HG03520 (cell line): Measurements from ENCODE around the gene FARS2.

Source experiments
- ATAC-seq: cut with Tn5 transposase; IDR thresholded peaks from one replicate; pipeline ENCODE4 v1.9.1; 2021; ENCODE audit warnings: mild to moderate bottlenecking, moderate library complexity; ENCODE audit not compliant: unreplicated experiment

The FARS2 gene

DNA sequence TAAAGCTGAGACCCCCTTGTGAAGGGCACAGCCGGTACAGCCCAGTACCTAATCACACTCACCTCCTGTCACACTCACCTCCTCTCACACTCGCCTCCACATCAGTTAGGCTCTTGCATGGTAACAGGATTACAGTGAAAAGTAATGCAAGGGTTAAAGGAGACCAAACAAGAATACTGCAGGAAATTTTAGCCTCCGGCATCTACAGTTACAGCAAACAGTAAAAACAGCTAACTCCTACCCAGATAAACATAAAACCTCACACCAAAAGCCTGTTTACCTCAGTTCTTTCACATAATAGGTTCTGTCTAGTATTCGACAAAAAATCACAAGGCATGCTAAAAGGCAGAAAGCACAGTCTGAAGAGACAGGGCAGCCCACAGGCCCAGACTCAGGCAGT, 55.6 kb downstream of the FARS2 start:
- no peak for ATAC-seq

DNA sequence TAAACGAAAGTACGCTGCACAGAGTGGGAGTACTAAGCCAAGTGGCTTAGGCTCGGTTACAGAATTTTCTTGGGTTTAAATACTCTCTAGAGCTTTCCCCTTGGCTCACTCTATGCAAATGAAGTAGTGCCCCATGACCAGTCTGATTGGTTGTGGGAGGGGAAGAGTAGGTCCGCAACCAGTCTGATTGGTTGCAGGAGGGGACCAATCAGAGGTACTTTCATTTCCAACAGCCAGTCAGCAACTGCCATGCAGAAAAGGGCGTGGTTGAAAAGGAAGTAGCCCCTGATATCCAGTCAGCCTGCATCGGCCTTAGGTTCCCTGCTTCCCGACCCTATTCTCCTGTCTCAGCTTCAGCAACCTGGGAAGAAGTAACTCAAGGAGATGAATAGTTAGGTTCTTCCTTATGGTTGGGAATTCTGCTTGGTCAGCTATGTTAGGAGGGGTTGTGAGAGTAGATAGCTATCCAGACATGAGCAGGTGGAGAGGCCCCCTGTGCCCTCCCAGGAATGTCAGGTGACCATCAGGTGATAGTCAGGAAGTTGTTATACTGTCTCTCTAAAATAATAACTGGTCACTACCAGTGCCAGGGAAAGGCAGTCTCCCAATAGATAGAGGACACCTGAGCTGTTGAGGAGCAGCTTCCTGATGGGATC, 57.4 kb downstream of the FARS2 start:
- ATAC-seq, result no peak

GRCh38 chr6:5323979-5324378, 62.7 kb downstream of the FARS2 start:
- ATAC-seq, result no peak

- no peak for ATAC-seq
Measured at GRCh38 chr6:5325173-5325572, 63.9 kb downstream of the FARS2 start.

DNA sequence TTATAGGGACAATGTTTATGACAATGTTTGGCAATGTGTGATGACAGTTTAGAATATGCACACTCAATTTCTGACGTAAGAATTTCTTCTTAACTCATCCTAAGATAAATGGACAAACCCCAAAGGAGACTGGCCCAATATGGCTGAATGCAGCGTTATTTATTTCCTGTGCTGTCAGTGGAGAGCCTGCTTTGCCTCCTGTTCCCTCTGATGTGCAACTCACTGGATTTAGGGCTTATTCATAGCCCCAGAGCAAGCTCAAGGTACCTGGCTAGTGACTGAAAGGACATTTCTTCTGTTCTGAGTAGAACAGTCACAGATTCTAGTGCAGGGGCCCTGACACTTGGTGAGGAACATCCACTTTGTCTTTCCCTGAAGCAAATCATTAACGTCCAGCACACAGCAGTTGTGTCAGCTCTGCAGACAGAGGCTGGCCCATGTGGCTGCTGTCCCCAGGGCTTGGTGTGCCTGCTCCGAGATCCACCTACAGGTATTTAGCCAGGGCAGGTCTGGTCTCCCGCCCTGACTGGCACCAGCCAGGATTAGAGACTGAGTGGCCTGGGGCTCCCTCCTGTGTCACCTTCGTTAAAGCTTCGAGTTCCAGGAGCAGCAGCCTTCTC, 64.8 kb downstream of the FARS2 start:
- ATAC-seq, result no peak

DNA sequence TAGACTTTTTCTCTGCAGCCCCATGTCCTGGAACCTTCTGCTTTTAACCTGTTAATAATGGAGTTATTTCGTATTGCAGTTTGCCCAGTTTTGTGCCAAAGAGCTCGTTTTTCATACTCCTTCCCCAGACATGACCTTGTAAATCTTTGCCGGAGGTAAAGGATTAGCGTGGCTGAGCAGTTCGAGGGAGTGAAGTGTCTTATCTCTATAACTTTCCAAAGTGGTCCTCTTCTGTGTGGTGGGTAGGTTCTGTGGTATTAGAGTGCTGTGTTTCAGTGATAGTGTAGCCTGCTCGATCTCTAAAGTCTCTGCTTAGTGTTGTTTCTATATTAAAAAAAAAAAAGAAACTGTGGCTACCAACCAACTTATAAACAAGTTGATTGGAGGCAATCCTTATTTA, 67.5 kb downstream of the FARS2 start:
- no peak for ATAC-seq

DNA sequence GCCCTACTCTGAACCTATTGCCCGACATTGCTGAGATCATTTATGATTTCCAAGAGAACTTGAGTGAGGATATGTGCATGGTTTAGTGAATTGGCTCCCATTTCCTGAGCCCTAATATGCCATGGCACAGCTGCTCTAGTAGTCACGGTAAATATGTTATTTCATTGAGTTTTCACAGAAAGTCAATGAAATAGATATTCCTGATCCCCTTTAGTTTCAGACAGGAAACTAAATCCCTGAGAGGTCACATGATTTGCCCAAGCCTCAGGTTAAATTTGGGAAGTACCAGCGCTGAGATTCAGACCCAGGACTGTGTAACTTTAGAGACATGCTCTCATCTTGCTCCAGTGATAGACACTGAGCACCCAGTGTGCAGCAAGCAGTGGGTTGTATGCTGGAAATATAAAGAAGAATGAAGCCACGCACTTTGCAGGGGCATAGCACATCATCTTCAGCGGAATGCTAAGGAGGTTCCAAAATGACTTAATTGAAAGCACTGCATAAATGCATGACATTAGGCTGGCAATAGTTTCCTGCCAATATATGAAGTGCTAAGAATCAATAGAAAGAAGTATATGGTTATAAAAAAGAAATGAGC, 70.6 kb downstream of the FARS2 start:
- no peak for ATAC-seq

- ATAC-seq, result no peak
Measured at GRCh38 chr6:5333658-5334057, 72.3 kb downstream of the FARS2 start.

DNA sequence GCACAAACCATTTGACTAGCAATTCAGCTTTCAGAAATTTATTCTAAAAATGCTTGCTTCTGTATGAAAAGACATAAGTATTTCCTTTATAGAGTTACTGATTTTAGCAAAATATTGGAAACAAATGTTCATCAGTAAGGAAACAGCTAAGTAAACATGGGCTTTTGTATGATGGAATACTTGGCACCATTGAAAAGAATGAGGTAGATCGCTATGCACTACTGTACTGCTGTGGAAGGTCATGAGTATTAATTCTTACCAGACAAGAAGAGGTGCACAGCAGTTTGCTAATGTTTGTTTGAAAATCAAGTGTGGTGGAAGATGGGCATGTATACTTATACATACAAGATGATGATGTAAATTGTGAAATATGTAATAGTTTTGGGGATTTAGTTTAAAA, 73.0 kb downstream of the FARS2 start:
- no peak for ATAC-seq

GRCh38 chr6:5335020-5335419, 73.7 kb downstream of the FARS2 start:
- no peak for ATAC-seq

GRCh38 chr6:5337573-5337972, 76.3 kb downstream of the FARS2 start:
- ATAC-seq, result no peak

GRCh38 chr6:5338177-5338960, 77.1 kb downstream of the FARS2 start:
- ATAC-seq, result no peak

GRCh38 chr6:5339786-5340185, 78.5 kb downstream of the FARS2 start:
- no peak for ATAC-seq

- ATAC-seq, result no peak
Measured at GRCh38 chr6:5341845-5342244, 80.5 kb downstream of the FARS2 start.

- ATAC-seq, result no peak
Measured at GRCh38 chr6:5343998-5344397, 82.7 kb downstream of the FARS2 start.

DNA sequence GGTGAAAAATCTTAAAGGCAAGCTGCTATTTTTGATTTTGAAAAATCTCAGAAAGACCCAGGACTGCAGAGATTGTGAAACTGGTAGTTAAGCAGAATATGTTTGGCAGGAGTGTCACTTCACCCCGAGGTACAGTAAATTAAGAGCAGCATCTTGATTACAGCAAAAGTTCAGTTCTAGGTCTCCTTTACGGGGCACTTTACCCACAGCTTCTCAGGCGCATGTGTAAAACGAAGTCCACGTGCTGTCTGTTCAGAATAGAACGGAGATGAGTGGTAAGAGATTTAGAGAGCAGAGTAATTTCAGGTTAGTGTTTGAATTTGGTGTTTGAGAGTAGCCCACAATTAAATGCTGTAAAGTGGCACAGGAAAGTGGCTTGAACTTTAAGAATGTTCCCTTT, 84.0 kb downstream of the FARS2 start:
- no peak for ATAC-seq

DNA sequence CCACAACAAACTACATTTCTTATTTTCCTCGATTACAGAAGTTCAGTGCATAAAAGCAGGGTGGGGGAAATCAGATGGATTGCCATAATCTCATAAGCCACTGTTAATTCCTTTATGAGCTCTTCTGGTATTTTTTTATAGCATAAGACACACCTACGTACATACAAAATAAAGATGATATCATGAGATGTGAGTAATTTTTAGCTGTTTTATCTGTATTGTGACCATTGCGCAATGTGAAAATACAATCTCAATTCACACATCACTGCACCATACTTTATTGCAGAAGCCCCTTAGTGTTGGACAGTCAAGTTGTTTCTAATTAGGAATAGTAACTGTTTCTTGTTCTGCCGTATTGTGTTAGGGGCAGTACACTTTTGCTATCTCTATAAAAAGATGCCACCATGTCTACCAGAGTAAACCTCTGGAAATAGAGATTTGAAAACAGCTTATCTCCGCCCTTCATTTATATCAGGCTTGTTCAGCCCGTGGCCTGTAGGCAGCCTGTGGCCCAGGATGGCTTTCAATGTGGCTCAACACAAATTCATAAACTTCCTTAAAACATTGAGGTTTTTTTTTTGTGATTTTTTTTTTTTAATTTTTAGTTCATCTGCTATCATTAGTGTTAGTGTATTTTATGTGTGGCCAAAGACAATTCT, 90.4 kb downstream of the FARS2 start:
- no peak for ATAC-seq

DNA sequence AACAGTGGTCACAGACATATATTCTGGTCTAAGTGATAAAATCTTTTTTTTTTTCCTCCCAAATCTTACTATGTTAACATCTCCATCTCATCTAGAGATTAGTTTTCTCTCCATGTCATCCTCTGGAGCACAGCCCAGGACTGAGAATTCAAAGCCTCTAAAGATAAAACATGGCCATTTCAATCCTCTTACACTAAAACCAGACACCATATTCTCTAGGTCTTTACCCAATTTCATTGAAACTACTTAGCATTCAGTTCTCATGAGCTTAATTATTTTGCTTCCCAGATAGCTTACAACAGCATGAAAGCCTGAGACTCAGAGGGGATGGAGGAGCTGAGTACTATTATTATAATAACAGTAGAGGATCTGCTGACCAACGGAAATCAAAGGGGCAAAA, 92.7 kb downstream of the FARS2 start:
- no peak for ATAC-seq

DNA sequence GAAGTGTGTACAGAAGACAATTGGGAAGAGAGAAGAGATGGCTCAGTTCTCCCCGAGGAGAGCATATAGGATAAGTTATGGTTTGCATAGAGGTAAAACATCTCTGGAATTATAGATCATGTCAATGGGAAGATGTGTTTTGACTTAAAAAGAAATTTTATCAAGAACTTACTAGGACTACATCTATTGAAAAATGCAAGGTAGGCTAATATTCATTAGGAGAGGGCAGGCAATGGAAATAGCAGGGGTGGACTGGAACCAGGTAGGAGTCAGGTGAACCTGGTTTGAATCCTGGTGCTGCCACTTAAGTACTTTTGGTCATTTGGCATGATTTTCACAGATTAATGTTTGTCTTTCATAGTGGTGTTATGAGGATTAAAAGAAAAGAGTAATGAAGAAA, 96.2 kb downstream of the FARS2 start:
- no peak for ATAC-seq

GRCh38 chr6:5359417-5359816, 98.1 kb downstream of the FARS2 start:
- no peak for ATAC-seq

GRCh38 chr6:5361396-5361795, 100.1 kb downstream of the FARS2 start:
- no peak for ATAC-seq
